Endodermal cell (in vitro differentiated cells): ENCODE results near the gene AUTS2. TPM values are rescaled to one million over a fixed set of nuclear protein-coding genes. Genes with fewer than 3 reads are reported as not detected.

Experiments used
- DNase-seq: peaks from one replicate; pipeline ENCODE4 v3.0.0-alpha.2; 2017
- H3K27ac ChIP-seq: 2 replicates; pipeline ENCODE4 v1.5.1; 2013; ENCODE audit warnings: mild to moderate bottlenecking, low read depth, low read length, moderate library complexity
- H3K27me3 ChIP-seq: 2 replicates; pipeline ENCODE4 v1.6.1; 2013; ENCODE audit warnings: mild to moderate bottlenecking, low read length, moderate library complexity; ENCODE audit not compliant: insufficient read depth, control insufficient read depth, poor library complexity, severe bottlenecking
- H3K36me3 ChIP-seq: 2 replicates; pipeline ENCODE4 v1.7.0; 2013; ENCODE audit warnings: mild to moderate bottlenecking, low read length, moderate library complexity; ENCODE audit not compliant: control insufficient read depth, insufficient read depth
- H3K4me1 ChIP-seq: one replicate; pipeline ENCODE4 v1.7.0; 2013; ENCODE audit warnings: low read length; ENCODE audit not compliant: control insufficient read depth, insufficient read depth
- H3K4me3 ChIP-seq: 2 replicates; pipeline ENCODE4 v1.5.1; 2013; ENCODE audit warnings: mild to moderate bottlenecking, low read length, moderate library complexity
- H3K9ac ChIP-seq: 2 replicates; pipeline ENCODE4 v1.6.1; 2013; ENCODE audit warnings: mild to moderate bottlenecking, low read length, moderate library complexity; ENCODE audit not compliant: poor library complexity, severe bottlenecking; ENCODE audit errors: extremely low read depth
- H3K9me3 ChIP-seq: 2 replicates; pipeline ENCODE4 v1.6.1; 2013; ENCODE audit warnings: mild to moderate bottlenecking, low read length, moderate library complexity; ENCODE audit not compliant: control insufficient read depth
- H3K27ac Mint-ChIP-seq: 2 replicates; pipeline ENCODE4 v1.8.0; 2020; ENCODE audit warnings: mixed read lengths
- H3K27me3 Mint-ChIP-seq: 2 replicates; pipeline ENCODE4 v1.8.0; 2021; ENCODE audit warnings: mild to moderate bottlenecking, mixed read lengths; ENCODE audit not compliant: insufficient read depth
- H3K36me3 Mint-ChIP-seq: 2 replicates; pipeline ENCODE4 v1.8.0; 2020; ENCODE audit warnings: low read depth, mixed read lengths
- H3K4me1 Mint-ChIP-seq: 2 replicates; pipeline ENCODE4 v1.8.0; 2020; ENCODE audit warnings: mixed read lengths
- H3K4me3 Mint-ChIP-seq: 2 replicates; pipeline ENCODE4 v1.8.0; 2020; ENCODE audit warnings: mild to moderate bottlenecking, moderate library complexity, mixed read lengths
- H3K9me3 Mint-ChIP-seq: 2 replicates; pipeline ENCODE4 v1.8.0; 2020; ENCODE audit warnings: mild to moderate bottlenecking, mixed read lengths
- WGBS, 2 experiments: methylation state at CpG; one replicate each; pipeline versions ENCODE4 v1.1.5 to v1.1.7; 2013; ENCODE audit warnings: missing lambda C conversion rate in 2 of 2, mixed read lengths in 1 of 2; ENCODE audit not compliant: insufficient coverage in 1 of 2, insufficient read length in 1 of 2; 5-methylcytosine and 5-hydroxymethylcytosine counted together
- total RNA-seq, 2 donors: library from RNA; stranded (reverse); fragmentation: NEBNext Ultra II Directional in 1 of 2; extraction: Animal tissue kit (Norgen Biotek cat#: 25700) in 1 of 2; gene quantifications; 2 replicates in 1 of 2; 3 replicates in 1 of 2; pipeline ENCODE4 v1.2.1, GENCODE V29; 2021
- TF ChIP-seq, protein P1 (sequence below): fragments of 200-600 bp; sonication (generic); conservative IDR thresholded peaks from 2 replicates; pipeline ENCODE4 v1.5.0; 2021; ENCODE audit warnings: antibody characterized with exemption, mild to moderate bottlenecking

Gene AUTS2
- total RNA-seq, 2 donors from 2014 or later = 76.8 to 106 TPM

DNA sequence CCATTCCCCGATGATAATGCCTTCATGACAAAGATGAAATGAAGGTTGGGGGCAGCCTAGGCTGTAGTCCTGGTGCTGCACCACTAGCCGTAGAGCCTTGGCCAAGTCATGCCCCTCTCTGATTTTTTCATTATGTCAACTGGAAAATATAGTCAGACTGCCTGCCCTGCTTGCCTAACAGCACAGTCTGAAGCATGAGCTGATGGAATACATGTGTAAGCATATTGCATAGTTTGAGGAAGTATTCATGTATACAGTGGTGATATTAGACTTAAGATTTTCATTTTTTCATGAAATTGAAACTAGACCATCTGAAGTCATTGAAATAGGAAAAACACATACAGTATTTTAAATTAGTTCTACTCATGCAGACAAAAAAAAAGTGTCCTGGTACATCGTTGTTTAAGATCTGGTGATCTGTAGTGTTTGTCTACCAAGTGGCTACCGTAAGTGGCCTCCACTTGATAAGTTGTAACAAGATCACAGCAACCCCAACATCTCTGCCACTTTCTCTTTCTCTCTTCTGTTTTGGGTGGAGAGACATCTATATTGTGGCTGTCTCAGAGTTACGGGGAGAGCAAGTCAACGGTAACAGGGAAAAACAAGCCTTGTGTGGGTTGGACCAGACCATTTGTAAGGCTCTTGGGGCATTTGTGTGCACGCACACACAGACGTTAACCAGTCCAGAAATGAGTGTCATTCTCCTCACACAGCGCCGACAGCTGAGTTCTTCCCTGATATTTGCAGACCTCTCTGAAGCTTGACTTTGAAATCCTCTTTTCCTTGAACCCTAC lies 817.1 kb downstream of the AUTS2 start:
- Histone ChIP-seq H3K4me3 (no peak overlapping the region), H3K9me3 (no peaks in the 10 kb centered on the region), H3K27me3 (no peaks in the 10 kb centered on the region), H3K27ac (no peak overlapping the region), H3K36me3 (no peaks in the 10 kb centered on the region), H3K9ac (no peak overlapping the region), H3K4me1 (peaks cover 17% of the 10 kb centered on the region)
- TF ChIP-seq, protein P1, sequence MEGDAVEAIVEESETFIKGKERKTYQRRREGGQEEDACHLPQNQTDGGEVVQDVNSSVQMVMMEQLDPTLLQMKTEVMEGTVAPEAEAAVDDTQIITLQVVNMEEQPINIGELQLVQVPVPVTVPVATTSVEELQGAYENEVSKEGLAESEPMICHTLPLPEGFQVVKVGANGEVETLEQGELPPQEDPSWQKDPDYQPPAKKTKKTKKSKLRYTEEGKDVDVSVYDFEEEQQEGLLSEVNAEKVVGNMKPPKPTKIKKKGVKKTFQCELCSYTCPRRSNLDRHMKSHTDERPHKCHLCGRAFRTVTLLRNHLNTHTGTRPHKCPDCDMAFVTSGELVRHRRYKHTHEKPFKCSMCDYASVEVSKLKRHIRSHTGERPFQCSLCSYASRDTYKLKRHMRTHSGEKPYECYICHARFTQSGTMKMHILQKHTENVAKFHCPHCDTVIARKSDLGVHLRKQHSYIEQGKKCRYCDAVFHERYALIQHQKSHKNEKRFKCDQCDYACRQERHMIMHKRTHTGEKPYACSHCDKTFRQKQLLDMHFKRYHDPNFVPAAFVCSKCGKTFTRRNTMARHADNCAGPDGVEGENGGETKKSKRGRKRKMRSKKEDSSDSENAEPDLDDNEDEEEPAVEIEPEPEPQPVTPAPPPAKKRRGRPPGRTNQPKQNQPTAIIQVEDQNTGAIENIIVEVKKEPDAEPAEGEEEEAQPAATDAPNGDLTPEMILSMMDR = no peak
- H3K4me3 Mint-ChIP-seq = no peak overlapping the region
- peaks cover 9% of the 10 kb centered on the region for H3K36me3 Mint-ChIP-seq
- no peaks in the 10 kb centered on the region for H3K9me3 Mint-ChIP-seq
- 90 to 96% methylated on average over 6 to 10 of the region's 10 CpGs for WGBS, 2 experiments
- DNase-seq = peak; percentile 14
- H3K4me1 Mint-ChIP-seq = peaks cover 28% of the 10 kb centered on the region
- no peak overlapping the region for H3K27ac Mint-ChIP-seq
- peaks cover 13% of the 10 kb centered on the region for H3K27me3 Mint-ChIP-seq

DNA sequence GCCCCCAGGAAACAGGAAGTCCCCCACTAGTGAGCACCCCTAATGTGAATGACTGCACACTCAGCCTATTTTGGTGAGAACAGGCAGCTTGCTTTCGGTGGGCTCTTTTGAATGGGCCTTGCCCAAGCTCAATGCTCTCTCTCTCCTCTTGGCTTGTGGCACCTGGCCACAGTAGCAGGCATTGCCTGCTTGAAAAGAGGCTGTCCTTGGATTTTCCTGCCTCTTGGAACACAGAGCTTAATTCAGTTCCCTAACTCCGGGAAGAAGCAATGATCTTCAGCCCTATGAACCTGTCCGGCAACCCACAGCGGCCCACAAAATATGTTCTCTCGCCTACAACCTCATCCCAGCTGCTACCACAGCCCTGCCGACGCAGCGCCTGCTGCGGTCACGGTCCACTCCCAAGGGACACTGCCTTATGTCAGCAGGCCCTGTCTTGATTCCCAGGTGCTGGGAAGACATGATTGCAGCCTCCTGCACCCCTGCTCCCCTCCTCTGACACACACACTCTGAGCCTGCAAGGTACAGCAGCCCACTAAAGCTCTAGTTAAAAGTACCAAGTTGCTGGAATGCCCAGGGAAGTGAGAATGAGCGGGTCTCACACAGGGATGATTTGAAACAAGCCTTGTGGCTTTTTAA lies 818.2 kb downstream of the AUTS2 start:
- Mint-ChIP-seq H3K9me3 (no peaks in the 10 kb centered on the region), H3K36me3 (peaks cover 7% of the 10 kb centered on the region), H3K27ac (no peak overlapping the region), H3K4me1 (peaks cover 32% of the 10 kb centered on the region), H3K27me3 (peaks cover 13% of the 10 kb centered on the region), H3K4me3 (no peak overlapping the region)
- 91 to 94% methylated on average over 7 to 11 of the region's 11 CpGs for WGBS, 2 experiments
- peak; percentile 57 for DNase-seq
- Histone ChIP-seq H3K27me3 (no peaks in the 10 kb centered on the region), H3K9ac (no peak overlapping the region), H3K4me1 (peaks cover 17% of the 10 kb centered on the region), H3K36me3 (no peaks in the 10 kb centered on the region), H3K4me3 (no peak overlapping the region), H3K9me3 (no peaks in the 10 kb centered on the region), H3K27ac (peak overlapping the region; percentile 88)
- TF ChIP-seq, protein P1 = no peak

DNA sequence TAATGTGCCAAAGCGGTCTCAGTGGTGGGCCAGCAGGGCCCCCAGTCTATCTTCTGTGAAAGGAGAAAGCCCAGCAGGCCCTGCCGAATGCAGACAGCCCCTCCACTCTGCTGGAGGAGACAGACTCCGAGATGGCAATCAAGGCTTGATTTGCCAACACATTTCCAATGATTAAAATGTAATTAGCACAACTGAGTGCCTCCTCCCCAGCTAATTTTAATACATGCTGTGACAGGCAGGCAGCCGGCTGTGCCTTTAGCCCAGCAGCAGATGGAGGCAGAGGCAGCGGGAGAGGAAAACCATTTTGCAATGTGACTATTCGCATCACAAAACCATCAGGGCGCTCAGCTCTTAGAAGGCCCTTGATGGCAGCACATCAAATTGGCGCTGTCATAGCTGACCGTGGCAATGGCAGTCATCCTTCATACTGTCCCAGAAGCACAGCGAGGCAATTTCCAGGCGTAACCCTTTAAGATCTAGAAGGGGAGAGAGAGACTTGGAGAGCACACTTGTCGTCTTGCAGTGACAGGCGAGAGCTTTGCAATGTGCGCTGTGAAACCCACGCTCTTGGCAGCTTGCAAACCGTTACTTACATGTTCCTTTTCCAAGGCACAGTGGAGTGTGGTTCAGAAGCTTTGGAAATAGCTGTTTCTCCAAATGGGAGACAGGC lies 818.8 kb downstream of the AUTS2 start:
- Mint-ChIP-seq H3K4me1 (peaks cover 36% of the 10 kb centered on the region), H3K27me3 (peaks cover 13% of the 10 kb centered on the region), H3K9me3 (no peaks in the 10 kb centered on the region), H3K4me3 (no peak overlapping the region), H3K36me3 (peaks cover 7% of the 10 kb centered on the region), H3K27ac (no peak overlapping the region)
- Histone ChIP-seq H3K36me3 (no peaks in the 10 kb centered on the region), H3K9me3 (no peaks in the 10 kb centered on the region), H3K27me3 (no peaks in the 10 kb centered on the region), H3K9ac (no peak overlapping the region), H3K27ac (peak overlapping the region; percentile 88), H3K4me1 (peaks cover 17% of the 10 kb centered on the region), H3K4me3 (no peak overlapping the region)
- 72 to 76% methylated on average over 13 to 16 of the region's 16 CpGs for WGBS, 2 experiments
- TF ChIP-seq, protein P1 = peak; percentile 31
- peak; percentile 71 for DNase-seq
